Astrocyte (in vitro differentiated cells and primary cell): ENCODE measurements around the gene SULT2B1. TPM values are rescaled to one million over a fixed set of nuclear protein-coding genes. Genes with fewer than 3 reads are reported as not detected.

Experiments used
- DNase-seq: peaks from one replicate; pipeline ENCODE4 v3.0.0-alpha.2; 2010; ENCODE audit warnings: low read depth
- FAIRE-seq: peaks from 2 replicates; lab custom pipeline; 2011; peaks lifted over from hg19 to GRCh38; lab: Jason Lieb, UNC
- H2AFZ ChIP-seq: 2 replicates; pipeline ENCODE4 v1.6.0; 2012; ENCODE audit warnings: low read depth, low read length, inconsistent platforms
- H3K27ac ChIP-seq: 2 replicates; pipeline ENCODE4 v1.5.1; 2011; ENCODE audit warnings: low read depth, low read length, inconsistent platforms
- H3K27me3 ChIP-seq: 2 replicates; pipeline ENCODE4 v1.6.0; 2011; ENCODE audit warnings: low read length, inconsistent platforms; ENCODE audit not compliant: insufficient read depth
- H3K36me3 ChIP-seq: 2 replicates; pipeline ENCODE4 v1.5.1; 2011; ENCODE audit warnings: low read length, inconsistent platforms; ENCODE audit not compliant: insufficient read depth
- H3K4me1 ChIP-seq: 2 replicates; pipeline ENCODE4 v1.5.1; 2011; ENCODE audit warnings: low read length, inconsistent platforms; ENCODE audit not compliant: insufficient read depth
- H3K4me2 ChIP-seq: 2 replicates; pipeline ENCODE4 v1.6.0; 2012; ENCODE audit warnings: low read length, inconsistent platforms
- H3K4me3 ChIP-seq: 2 replicates; pipeline ENCODE4 v1.5.1; 2011; ENCODE audit warnings: low read depth, mild to moderate bottlenecking, low read length, inconsistent platforms; ENCODE audit not compliant: insufficient read depth
- H3K79me2 ChIP-seq: 2 replicates; pipeline ENCODE4 v1.6.0; 2012; ENCODE audit warnings: mild to moderate bottlenecking, low read length, inconsistent platforms; ENCODE audit not compliant: insufficient read depth
- H3K9ac ChIP-seq: 2 replicates; pipeline ENCODE4 v1.6.0; 2012; ENCODE audit warnings: mild to moderate bottlenecking, low read length, inconsistent platforms
- H3K9me3 ChIP-seq: 2 replicates; pipeline ENCODE4 v1.5.1; 2012; ENCODE audit warnings: low read depth, mild to moderate bottlenecking, low read length, inconsistent platforms; ENCODE audit not compliant: insufficient read depth
- H4K20me1 ChIP-seq: 2 replicates; pipeline ENCODE4 v1.6.0; 2012; ENCODE audit warnings: low read length, inconsistent platforms; ENCODE audit not compliant: insufficient read depth
- H3K27ac Mint-ChIP-seq: one replicate; pipeline ENCODE4 v1.8.0; 2021; ENCODE audit warnings: mild to moderate bottlenecking, mixed read lengths; ENCODE audit not compliant: unreplicated experiment
- H3K27me3 Mint-ChIP-seq: one replicate; pipeline ENCODE4 v1.8.0; 2021; ENCODE audit warnings: low read depth, mixed read lengths; ENCODE audit not compliant: unreplicated experiment
- H3K36me3 Mint-ChIP-seq: one replicate; pipeline ENCODE4 v1.8.0; 2021; ENCODE audit warnings: low read depth, mixed read lengths; ENCODE audit not compliant: unreplicated experiment
- H3K4me1 Mint-ChIP-seq: one replicate; pipeline ENCODE4 v1.8.0; 2021; ENCODE audit warnings: low read depth, mixed read lengths; ENCODE audit not compliant: unreplicated experiment
- H3K4me3 Mint-ChIP-seq: one replicate; pipeline ENCODE4 v1.8.0; 2021; ENCODE audit warnings: mild to moderate bottlenecking, moderate library complexity, mixed read lengths; ENCODE audit not compliant: unreplicated experiment
- H3K9me3 Mint-ChIP-seq: one replicate; pipeline ENCODE4 v1.8.0; 2021; ENCODE audit warnings: mild to moderate bottlenecking, mixed read lengths; ENCODE audit not compliant: unreplicated experiment
- EZH2 ChIP-seq: IDR thresholded peaks from 2 replicates; pipeline ENCODE4 v1.6.1; 2012; ENCODE audit warnings: mild to moderate bottlenecking, low read length, inconsistent platforms; ENCODE audit not compliant: insufficient read depth
- total RNA-seq: library from RNA; stranded (reverse); gene quantifications from 2 replicates; pipeline ENCODE4 v1.2.1, GENCODE V29; 2021
- TF ChIP-seq, protein P1 (sequence below): IDR thresholded peaks from 2 replicates; pipeline ENCODE4 v1.5.1; 2011; ENCODE audit warnings: low read depth, mild to moderate bottlenecking, inconsistent platforms, low read length, moderate library complexity; ENCODE audit not compliant: insufficient read depth

The SULT2B1 gene
- total RNA-seq, 1 donor from 2014 or later = not detected

DNA sequence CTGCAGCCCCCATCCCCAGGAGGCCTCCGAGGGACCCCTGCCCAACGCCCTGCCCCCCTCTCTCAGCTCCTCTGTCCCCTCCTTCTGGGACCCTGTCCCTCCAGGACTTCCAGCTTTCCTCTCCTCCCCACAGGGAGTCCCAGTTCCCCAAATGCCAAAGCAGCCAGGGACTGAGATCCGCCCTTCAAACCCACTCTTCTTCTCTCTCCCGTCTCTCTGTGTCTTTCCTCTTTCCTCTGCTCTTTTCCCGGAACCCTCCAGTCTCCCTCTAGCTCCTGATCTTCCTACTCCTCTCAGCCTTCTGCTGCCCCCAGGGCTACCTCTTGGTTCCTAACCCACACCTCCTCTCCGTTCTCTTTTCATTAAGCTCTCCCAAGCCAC lies 93.6 kb downstream of the SULT2B1 start:
- peaks cover 2% of the 10 kb centered on the region for H3K36me3 Mint-ChIP-seq
- TF ChIP-seq, protein P1, sequence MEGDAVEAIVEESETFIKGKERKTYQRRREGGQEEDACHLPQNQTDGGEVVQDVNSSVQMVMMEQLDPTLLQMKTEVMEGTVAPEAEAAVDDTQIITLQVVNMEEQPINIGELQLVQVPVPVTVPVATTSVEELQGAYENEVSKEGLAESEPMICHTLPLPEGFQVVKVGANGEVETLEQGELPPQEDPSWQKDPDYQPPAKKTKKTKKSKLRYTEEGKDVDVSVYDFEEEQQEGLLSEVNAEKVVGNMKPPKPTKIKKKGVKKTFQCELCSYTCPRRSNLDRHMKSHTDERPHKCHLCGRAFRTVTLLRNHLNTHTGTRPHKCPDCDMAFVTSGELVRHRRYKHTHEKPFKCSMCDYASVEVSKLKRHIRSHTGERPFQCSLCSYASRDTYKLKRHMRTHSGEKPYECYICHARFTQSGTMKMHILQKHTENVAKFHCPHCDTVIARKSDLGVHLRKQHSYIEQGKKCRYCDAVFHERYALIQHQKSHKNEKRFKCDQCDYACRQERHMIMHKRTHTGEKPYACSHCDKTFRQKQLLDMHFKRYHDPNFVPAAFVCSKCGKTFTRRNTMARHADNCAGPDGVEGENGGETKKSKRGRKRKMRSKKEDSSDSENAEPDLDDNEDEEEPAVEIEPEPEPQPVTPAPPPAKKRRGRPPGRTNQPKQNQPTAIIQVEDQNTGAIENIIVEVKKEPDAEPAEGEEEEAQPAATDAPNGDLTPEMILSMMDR = no peak
- Histone ChIP-seq H3K36me3 (no peaks in the 10 kb centered on the region), H3K27ac (no peak overlapping the region), H2AFZ (peak overlapping the region; percentile 86), H3K79me2 (no peaks in the 10 kb centered on the region), H3K4me2 (peak overlapping the region; percentile 98), H3K4me1 (peaks cover 19% of the 10 kb centered on the region), H4K20me1 (no peaks in the 10 kb centered on the region), H3K4me3 (peak overlapping the region; percentile 32), H3K27me3 (no peaks in the 10 kb centered on the region), H3K9ac (peak overlapping the region; percentile 74), H3K9me3 (no peaks in the 10 kb centered on the region)
- peak overlapping the region; percentile 85 for H3K4me3 Mint-ChIP-seq
- H3K27me3 Mint-ChIP-seq = peaks cover 2% of the 10 kb centered on the region
- no peaks in the 10 kb centered on the region for H3K9me3 Mint-ChIP-seq
- DNase-seq = no peak
- peaks cover 4% of the 10 kb centered on the region for H3K4me1 Mint-ChIP-seq
- FAIRE-seq = no peak
- H3K27ac Mint-ChIP-seq = no peak overlapping the region

GRCh38 chr19:48646001-48646721 lies 94.2 kb downstream of the SULT2B1 start, which contains the start of gene CA11:
CA11 (minus strand) TSS chr19:48646187; CDS start chr19:48645632, 555 bp downstream.
- Histone ChIP-seq H3K4me1 (peaks cover 19% of the 10 kb centered on the region), H3K36me3 (no peaks in the 10 kb centered on the region), H3K27me3 (no peaks in the 10 kb centered on the region), H3K79me2 (no peaks in the 10 kb centered on the region), H3K27ac (no peak within 1 kb of the TSS), H4K20me1 (no peaks in the 10 kb centered on the region), H3K4me3 (peak within 1 kb of the TSS; percentile 32), H2AFZ (peak within 1 kb of the TSS; percentile 86), H3K9me3 (no peaks in the 10 kb centered on the region), H3K9ac (peak within 1 kb of the TSS; percentile 74), H3K4me2 (peak within 1 kb of the TSS; percentile 98)
- H3K27ac Mint-ChIP-seq = peak within 1 kb of the TSS; percentile 66
- no peak for TF ChIP-seq EZH2
- TF ChIP-seq, protein P1 = peak; percentile 36
- peak within 1 kb of the TSS; percentile 85 for H3K4me3 Mint-ChIP-seq
- DNase-seq = no peak
- H3K27me3 Mint-ChIP-seq = peaks cover 2% of the 10 kb centered on the region
- no peaks in the 10 kb centered on the region for H3K9me3 Mint-ChIP-seq
- no peak for FAIRE-seq
- peaks cover 4% of the 10 kb centered on the region for H3K4me1 Mint-ChIP-seq
- H3K36me3 Mint-ChIP-seq = peaks cover 2% of the 10 kb centered on the region

- Mint-ChIP-seq H3K4me1 (peaks cover 4% of the 10 kb centered on the region), H3K27ac (no peak overlapping the region), H3K9me3 (no peaks in the 10 kb centered on the region), H3K36me3 (peaks cover 2% of the 10 kb centered on the region), H3K27me3 (peaks cover 2% of the 10 kb centered on the region), H3K4me3 (peak overlapping the region; percentile 30)
- H3K4me1 ChIP-seq = peaks cover 19% of the 10 kb centered on the region
- H3K4me2 ChIP-seq = peak overlapping the region; percentile 98
- H3K36me3 ChIP-seq = no peaks in the 10 kb centered on the region
- FAIRE-seq (no peak), DNase-seq (peak; percentile 56)
- H3K27ac ChIP-seq = no peak overlapping the region
- H3K9ac ChIP-seq = no peak overlapping the region
- no peaks in the 10 kb centered on the region for H4K20me1 ChIP-seq
- H3K27me3 ChIP-seq = no peaks in the 10 kb centered on the region
- no peak overlapping the region for H3K4me3 ChIP-seq
- H3K9me3 ChIP-seq = no peaks in the 10 kb centered on the region
- TF ChIP-seq, protein P1 = no peak
- no peak for TF ChIP-seq EZH2
- H2AFZ ChIP-seq = peak overlapping the region; percentile 86
- no peaks in the 10 kb centered on the region for H3K79me2 ChIP-seq
These were observed 94.8 kb downstream of the SULT2B1 start for GRCh38 chr19:48646722-48647216.
